OCI-M2 (cell line): Measurements from ENCODE around the gene CTNND2.

Source experiments
- DNase-seq: peaks from one replicate; lab custom pipeline; 2025; ENCODE audit not compliant: unreplicated experiment; lab: John Stamatoyannopoulos, UW

The CTNND2 gene

GRCh38 chr5:11602298-11602697, 301.9 kb downstream of the CTNND2 start:
- no peak for DNase-seq

- no peak for DNase-seq
These were observed 304.7 kb downstream of the CTNND2 start for GRCh38 chr5:11599499-11599898.

GRCh38 chr5:11596657-11597071, 307.6 kb downstream of the CTNND2 start:
- no peak for DNase-seq

- no peak for DNase-seq
These were observed 308.1 kb downstream of the CTNND2 start for GRCh38 chr5:11596185-11596584.

GRCh38 chr5:11595045-11595444, 309.2 kb downstream of the CTNND2 start:
- no peak for DNase-seq

GRCh38 chr5:11594021-11594420, 310.2 kb downstream of the CTNND2 start:
- no peak for DNase-seq

- no peak for DNase-seq
These were observed 313.8 kb downstream of the CTNND2 start for GRCh38 chr5:11590475-11590874.

- no peak for DNase-seq
These were observed 315.4 kb downstream of the CTNND2 start for GRCh38 chr5:11588803-11589202.

GRCh38 chr5:11584017-11584416, 320.2 kb downstream of the CTNND2 start:
- no peak for DNase-seq

- DNase-seq, result no peak
These were observed 324.9 kb downstream of the CTNND2 start for GRCh38 chr5:11579351-11579750.

- no peak for DNase-seq
These were observed 329.5 kb downstream of the CTNND2 start for GRCh38 chr5:11574787-11575186.

- no peak for DNase-seq
These were observed 330.9 kb downstream of the CTNND2 start for GRCh38 chr5:11573140-11573992.

- no peak for DNase-seq
These were observed 339.5 kb downstream of the CTNND2 start for GRCh38 chr5:11564706-11565105.

- no peak for DNase-seq
These were observed 340.4 kb downstream of the CTNND2 start for GRCh38 chr5:11563822-11564221.

GRCh38 chr5:11560915-11561697, 343.1 kb downstream of the CTNND2 start:
- DNase-seq, result no peak

- DNase-seq, result no peak
These were observed 347.2 kb downstream of the CTNND2 start for GRCh38 chr5:11557063-11557462.

- DNase-seq, result no peak
These were observed 349.1 kb downstream of the CTNND2 start for GRCh38 chr5:11555171-11555570.

- DNase-seq, result no peak
These were observed 356.5 kb downstream of the CTNND2 start for GRCh38 chr5:11547730-11548129.

GRCh38 chr5:11547140-11547539, 357.1 kb downstream of the CTNND2 start:
- DNase-seq, result no peak

GRCh38 chr5:11540112-11540511, 364.1 kb downstream of the CTNND2 start:
- DNase-seq, result no peak

- no peak for DNase-seq
These were observed 372.3 kb downstream of the CTNND2 start for GRCh38 chr5:11531811-11532555.
